HG03045 (cell line): ENCODE data around the gene ZNF792.
"Not testable (repeated sequence)": the region's sequence is repeated elsewhere in the genome, so short reads cannot be mapped to it uniquely, and the experiment has no call there.

Source experiments
- ATAC-seq: cut with Tn5 transposase; IDR thresholded peaks from one replicate; pipeline ENCODE4 v1.9.1; 2021; ENCODE audit warnings: mild to moderate bottlenecking, moderate library complexity; ENCODE audit not compliant: unreplicated experiment

ZNF792 gene

GRCh38 chr19:34998777-34999497 is 34.9 kb upstream of the ZNF792 start:
- ATAC-seq = peak; percentile 13

DNA sequence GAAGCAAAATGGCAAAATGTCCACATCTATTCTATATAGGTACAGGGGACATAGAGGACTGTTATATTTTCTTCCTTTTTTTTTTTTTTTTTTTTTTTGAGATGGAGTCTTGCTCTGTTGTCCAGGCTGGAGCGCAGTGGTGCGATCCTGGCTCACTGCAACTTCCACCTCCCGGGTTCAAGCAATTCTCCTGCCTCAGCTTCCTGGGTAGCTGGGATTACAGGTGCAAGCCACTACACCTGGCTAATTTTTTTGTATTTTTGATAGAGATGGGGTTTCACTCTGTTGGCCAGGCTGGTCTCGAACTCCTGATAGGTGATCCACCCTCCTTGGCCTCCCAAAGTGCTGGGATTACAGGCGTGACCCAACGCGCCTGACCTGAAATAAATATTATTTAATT is 34.2 kb upstream of the ZNF792 start:
- not testable (repeated sequence) for ATAC-seq

GRCh38 chr19:34997071-34997617 is 33.1 kb upstream of the ZNF792 start:
- ATAC-seq = no peak

DNA sequence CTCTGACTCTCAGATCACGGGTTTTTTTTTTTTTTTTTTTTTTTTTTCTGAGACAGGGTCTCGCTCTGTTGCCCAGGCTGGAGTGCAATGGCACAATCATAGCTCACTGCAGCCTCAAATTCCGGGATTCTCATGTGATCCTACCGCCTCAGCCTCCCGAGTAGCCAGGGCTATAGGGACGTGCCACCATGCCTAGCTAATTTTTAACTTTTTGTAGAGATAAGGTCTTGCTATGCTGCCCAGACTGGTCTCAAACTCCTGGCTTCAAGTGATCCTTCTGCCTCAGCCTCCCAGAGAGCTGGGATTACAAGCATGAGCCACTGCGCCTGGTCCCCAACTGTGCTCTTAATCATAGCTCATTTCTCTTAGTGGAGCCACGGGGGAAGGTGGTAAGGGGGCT is 31.5 kb upstream of the ZNF792 start:
- no peak for ATAC-seq

GRCh38 chr19:34994643-34995541 is 30.9 kb upstream of the ZNF792 start:
- no peak for ATAC-seq

GRCh38 chr19:34994286-34994642 is 30.2 kb upstream of the ZNF792 start:
- ATAC-seq = no peak

- not testable (repeated sequence) for ATAC-seq
These were observed 28.6 kb upstream of the ZNF792 start for GRCh38 chr19:34992582-34992981.

- ATAC-seq = no peak
These were observed 27.7 kb upstream of the ZNF792 start for GRCh38 chr19:34991542-34992333.

DNA sequence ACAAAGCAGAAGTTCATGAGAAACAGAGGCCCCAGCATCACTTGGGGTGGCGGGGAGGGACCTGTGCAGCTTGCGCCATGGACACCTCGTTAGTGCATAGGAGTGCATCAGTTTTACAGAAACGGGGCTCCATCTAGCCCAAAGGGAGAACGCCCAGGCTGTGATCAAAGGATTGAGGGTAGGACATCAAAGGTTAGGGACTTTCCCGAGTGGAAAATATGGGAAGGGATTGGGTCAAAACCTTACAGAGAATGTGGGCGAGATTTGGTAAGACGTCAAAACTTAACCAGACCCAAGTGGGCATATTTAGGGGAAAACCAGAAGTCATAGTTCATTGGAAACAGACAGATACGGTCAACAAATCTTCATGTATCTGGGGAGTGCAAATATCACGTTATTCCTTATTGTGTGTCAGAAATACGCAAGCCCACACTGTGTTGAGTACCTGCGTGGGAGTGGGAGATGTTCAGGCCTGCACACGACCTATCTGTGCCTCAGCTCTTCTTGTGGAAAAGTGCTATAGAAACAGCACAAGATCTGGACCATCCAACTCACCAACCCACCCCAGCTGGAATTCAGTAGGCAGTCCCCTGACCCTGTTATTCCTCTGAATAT is 26.7 kb upstream of the ZNF792 start:
- ATAC-seq = no peak

DNA sequence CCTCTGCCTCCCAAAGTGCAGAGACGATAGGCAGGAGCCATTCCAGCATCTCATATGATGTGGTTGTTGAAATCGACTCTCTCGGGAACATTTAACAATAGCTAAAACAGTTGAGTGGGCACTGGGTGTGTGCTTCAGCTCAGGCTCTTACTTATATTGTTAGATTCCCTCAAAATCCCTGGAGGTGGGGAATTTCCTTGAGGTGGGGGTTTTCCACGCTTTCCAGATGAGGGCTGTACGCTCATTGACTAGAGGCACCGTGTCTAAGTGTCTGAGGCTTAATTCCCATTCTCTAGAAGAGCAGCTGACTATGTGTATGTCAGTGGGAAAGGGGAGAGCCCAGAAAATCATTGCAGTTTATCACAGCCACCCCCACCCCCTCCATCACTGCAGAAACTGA is 25.3 kb upstream of the ZNF792 start:
- ATAC-seq = no peak

GRCh38 chr19:34988119-34988518 is 24.1 kb upstream of the ZNF792 start:
- no peak for ATAC-seq

DNA sequence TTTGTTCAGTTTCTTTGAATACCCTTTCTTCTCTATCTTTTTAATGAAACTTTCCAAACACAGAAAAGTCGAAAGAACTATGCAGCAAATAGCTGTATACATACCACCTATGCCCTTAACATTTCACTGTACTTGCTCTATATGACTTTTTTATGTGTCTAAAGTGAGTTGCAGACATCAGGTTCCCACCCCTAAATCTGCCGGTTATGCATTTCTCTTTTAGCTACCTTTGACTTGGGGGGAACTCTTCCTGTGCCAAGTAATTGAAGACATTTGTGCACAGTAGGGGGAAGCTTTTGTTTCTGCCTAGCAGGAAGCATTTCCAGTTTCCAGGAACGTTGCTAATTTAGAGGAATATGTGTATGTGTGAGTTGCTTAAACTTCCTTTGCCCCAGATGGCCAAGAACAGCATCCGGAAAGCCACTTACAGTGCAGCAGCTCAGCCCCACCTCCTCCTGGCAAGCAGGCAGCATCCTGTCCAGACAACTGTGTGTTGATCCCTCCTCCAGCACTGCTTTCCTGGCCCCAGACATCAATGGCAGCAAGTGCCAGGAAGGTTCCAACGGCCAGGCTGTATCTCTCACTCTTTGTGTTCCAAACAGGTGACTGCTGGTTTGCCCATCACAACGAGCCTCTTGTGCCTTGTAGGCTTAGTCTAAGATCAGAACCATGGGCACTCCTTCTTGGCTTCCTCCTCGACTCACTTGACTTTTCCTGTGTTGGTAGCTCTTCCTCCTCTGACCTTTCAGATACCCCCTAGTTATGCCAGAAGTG is 21.4 kb upstream of the ZNF792 start:
- no peak for ATAC-seq

DNA sequence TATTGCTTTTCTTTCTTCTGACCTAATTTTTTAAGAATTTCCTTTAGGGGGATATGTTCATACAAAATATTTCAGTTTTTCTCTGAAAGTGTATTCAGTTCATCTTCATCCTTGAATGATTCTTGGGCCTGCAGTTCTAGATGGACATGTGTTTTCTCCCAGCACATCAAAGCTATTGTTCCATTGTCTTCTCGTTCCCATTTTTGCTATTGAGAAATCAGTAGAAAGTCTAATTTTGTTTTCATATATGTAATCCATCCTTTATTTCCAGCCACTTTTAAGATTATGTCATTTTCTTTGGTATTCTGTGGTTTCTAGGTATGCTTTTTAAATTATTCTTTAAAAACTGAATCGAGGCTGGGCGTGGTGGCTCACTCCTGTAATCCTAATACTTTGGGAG is 20.3 kb upstream of the ZNF792 start:
- ATAC-seq = no peak

- ATAC-seq = no peak
These were observed 19.8 kb upstream of the ZNF792 start for GRCh38 chr19:34983786-34984185.

DNA sequence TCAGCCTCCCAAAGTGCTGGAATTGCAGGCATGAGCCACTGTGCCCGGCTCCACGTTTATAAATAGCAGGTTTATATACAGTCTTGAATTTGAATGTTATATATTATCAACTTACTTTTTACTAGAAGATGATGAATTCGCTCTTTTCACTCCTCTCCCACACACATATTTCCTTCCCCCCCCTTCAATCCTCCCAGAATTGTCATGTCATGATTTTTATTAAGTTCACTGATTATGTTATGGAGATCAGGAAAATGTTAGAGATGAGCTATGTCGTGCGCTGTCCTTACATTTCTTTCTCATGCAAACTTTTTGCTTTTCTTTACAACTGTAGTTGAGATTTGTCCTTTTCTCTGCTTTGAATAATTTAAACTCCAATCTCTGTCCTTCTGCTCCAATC is 18.2 kb upstream of the ZNF792 start:
- ATAC-seq = no peak

- ATAC-seq = no peak
These were observed 16.0 kb upstream of the ZNF792 start for GRCh38 chr19:34979819-34980640.

DNA sequence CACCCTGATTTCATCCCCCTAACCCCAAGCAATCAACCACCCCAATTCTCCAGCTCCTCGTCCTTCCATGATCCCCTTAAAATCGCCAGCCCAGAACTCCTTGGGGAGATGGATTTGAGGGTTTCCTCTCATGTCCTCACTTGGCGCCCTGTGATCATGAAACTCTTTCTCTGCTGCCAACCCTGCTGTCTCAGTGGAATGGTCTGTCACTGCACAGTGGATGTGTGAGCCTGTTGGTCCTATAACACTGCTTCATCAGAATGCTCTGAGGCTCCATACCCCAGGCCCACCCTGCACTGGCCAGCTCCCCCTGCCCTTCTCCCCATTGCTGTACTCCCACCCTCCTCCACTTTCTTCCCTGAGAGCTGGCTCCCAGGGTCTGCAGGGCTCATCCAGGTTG is 12.6 kb upstream of the ZNF792 start:
- ATAC-seq = no peak

GRCh38 chr19:34975056-34975455 is 11.0 kb upstream of the ZNF792 start:
- ATAC-seq = no peak

- ATAC-seq = no peak
These were observed 10.6 kb upstream of the ZNF792 start for GRCh38 chr19:34974646-34975045.
